Fibroblast of lung (primary cell): ENCODE measurements around the gene SC5D.

Experiments
- CTCF ChIP-seq, 2 donors: IDR thresholded peaks in 1 of 2; conservative IDR thresholded peaks in 1 of 2; 1 replicate in 1 of 2; 2 replicates in 1 of 2; pipeline ENCODE4 v1.5.1; 2011 to 2012; ENCODE audit warnings: low read length in 2 of 2, control low read depth in 1 of 2, inconsistent platforms in 1 of 2, low read depth in 1 of 2, mild to moderate bottlenecking in 1 of 2
- EZH2 ChIP-seq: IDR thresholded peaks from 2 replicates; pipeline ENCODE4 v1.5.1; 2012; ENCODE audit warnings: low read length, control low read depth, mild to moderate bottlenecking; ENCODE audit errors: missing control alignments

DNA sequence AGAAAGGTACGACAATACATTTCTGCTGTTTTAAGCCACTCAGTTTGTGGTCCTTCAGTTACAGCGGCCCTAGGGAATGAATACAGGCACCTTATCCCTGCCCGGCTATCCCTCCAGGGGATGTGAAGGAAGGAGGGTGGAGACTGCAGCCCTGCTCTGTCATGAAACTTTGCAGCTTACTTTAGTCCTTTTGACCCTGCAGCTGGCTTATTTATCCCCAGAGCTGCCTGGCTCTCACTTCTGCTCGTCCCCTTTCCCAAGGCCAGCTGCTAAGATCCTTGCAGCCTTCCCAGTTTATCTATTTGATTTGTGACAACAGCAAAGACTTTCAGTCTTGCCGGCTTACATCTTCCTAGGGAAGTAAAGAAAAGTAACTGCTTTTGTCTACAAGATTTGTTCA lies 55.2 kb downstream of the SC5D start:
- TF ChIP-seq CTCF (conservative IDR thresholded peaks at IDR 0.05 in 1 of 2, IDR thresholded peaks at IDR 0.05 in 1 of 2; ENCODE audit: low read depth in 1 of 2, low read length in 2 of 2) (no peak), EZH2 (no peak)
